Body of pancreas (tissue), 4 donors: ENCODE data around the gene CCDC154. TPM values are rescaled to one million over a fixed set of nuclear protein-coding genes. Genes with fewer than 3 reads are reported as not detected.
"Not testable (repeated sequence)": the region's sequence is repeated elsewhere in the genome, so short reads cannot be mapped to it uniquely, and the experiment has no call there.

Source experiments
- ATAC-seq: fragments of 150-250 bp; one replicate; pipeline ENCODE4 v1.9.1; 2016
- DNase-seq, 4 donors: peaks; one replicate each; pipeline ENCODE4 v3.0.0-alpha.2; 2019
- H3K27ac ChIP-seq, 4 donors: fragments of 200-600 bp; sonication (generic); 1 replicate in 3 of 4; 2 replicates in 1 of 4; pipeline versions ENCODE4 v1.5.1 to v1.6.1; 2016 to 2019; ENCODE audit warnings: mild to moderate bottlenecking in 1 of 4, mixed read lengths in 1 of 4, moderate library complexity in 1 of 4
- H3K27me3 ChIP-seq, 2 donors: fragments of 200-600 bp; sonication (generic); one replicate each; pipeline ENCODE4 v1.6.0; 2016; ENCODE audit warnings: mild to moderate bottlenecking in 1 of 2
- H3K36me3 ChIP-seq, 2 donors: fragments of 200-600 bp; sonication (generic); replicated peaks in 1 of 2; 2 replicates each; pipeline ENCODE4 v1.5.1; 2016; ENCODE audit warnings: low read depth in 2 of 2; ENCODE audit not compliant: insufficient read depth in 1 of 2
- H3K4me1 ChIP-seq: fragments of 200-600 bp; sonication (generic); one replicate; pipeline ENCODE4 v1.6.0; 2016
- H3K4me3 ChIP-seq, 2 donors: fragments of 200-600 bp; sonication (generic); 1 replicate in 1 of 2; 2 replicates in 1 of 2; pipeline ENCODE4 v1.5.1; 2016 to 2019
- H3K9me3 ChIP-seq, 3 donors: fragments of 200-600 bp; sonication (generic); 1 replicate in 2 of 3; 2 replicates in 1 of 3; pipeline ENCODE4 v1.5.1; 2016
- CTCF ChIP-seq, 7 experiments: fragments of 450-650 bp in 4 of 7; fragments of 200-600 bp in 3 of 7; sonication (generic) in 3 of 7; IDR thresholded peaks; one replicate each; pipeline ENCODE4 v1.5.1; 2016 to 2019; ENCODE audit warnings: antibody characterized with exemption in 7 of 7
- POLR2A ChIP-seq, 3 donors: fragments of 450-650 bp; IDR thresholded peaks; one replicate each; pipeline ENCODE4 v1.6.1; 2016; ENCODE audit warnings: antibody characterized with exemption in 3 of 3, mild to moderate bottlenecking in 2 of 3
- WGBS, 2 donors: methylation state at CpG; one replicate each; pipeline ENCODE4 v1.1.5; 2017; 5-methylcytosine and 5-hydroxymethylcytosine counted together
- intact Hi-C: fragments of 100-400 bp; cut with DNase I; formaldehyde crosslinking; loops from one replicate; pipeline ENCODE4 v1.15.1; 2023
- total RNA-seq, 2 donors: library from RNA; depleted of rRNA; stranded (reverse); fragments of >200 nt; gene quantifications; one replicate each; pipeline ENCODE4 v1.1.0, GENCODE V29; 2016

The CCDC154 gene
- total RNA-seq, 2 donors from 2014 or later = 2.1 to 2.3 TPM

- Histone ChIP-seq H3K36me3 (no peaks in the 10 kb centered on the region), H3K4me3 (no peak overlapping the region), H3K9me3 (no peaks in the 10 kb centered on the region), H3K27ac (no peak overlapping the region), H3K27me3 (no peaks in the 10 kb centered on the region), H3K4me1 (no peaks in the 10 kb centered on the region)
- TF ChIP-seq CTCF (IDR thresholded peaks at IDR 0.05) = no peak
- TF ChIP-seq POLR2A (IDR thresholded peaks at IDR 0.05) = no peak
- WGBS, 2 donors = 55 to 60% methylated on average over 16 to 28 of the region's 28 CpGs
- no peak for ATAC-seq
- no peak for DNase-seq
- intact Hi-C loops = no loop called here
Observed at GRCh38 chr16:1481906-1482835, 37.8 kb upstream of the CCDC154 start.

DNA sequence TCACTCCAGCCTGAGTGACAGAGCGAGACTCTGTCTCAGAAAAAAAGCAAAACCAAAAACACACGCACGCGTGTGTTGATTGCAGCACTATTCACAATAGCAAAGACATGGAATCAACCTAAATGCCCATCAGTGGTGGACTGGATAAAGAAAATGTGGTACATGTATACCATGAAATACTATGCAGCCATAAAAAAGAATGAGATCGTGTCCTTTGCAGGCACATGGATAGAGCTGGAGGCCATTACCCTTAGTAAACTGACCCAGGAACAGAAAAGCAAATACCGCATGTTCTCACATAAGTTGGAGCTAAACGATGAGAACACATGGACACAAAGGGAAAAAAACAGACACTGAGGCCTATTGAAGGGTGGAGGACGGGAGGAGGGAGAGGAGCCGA, 34.6 kb upstream of the CCDC154 start:
- ATAC-seq, H3K4me3 ChIP-seq, H3K27ac ChIP-seq, DNase-seq, intact Hi-C loops, H3K9me3 ChIP-seq, H3K27me3 ChIP-seq, H3K36me3 ChIP-seq: not testable (repeated sequence)
- 85 to 90% methylated on average over 9 of the region's 9 CpGs for WGBS, 2 donors
- peaks cover 13% of the 10 kb centered on the region for H3K4me1 ChIP-seq

DNA sequence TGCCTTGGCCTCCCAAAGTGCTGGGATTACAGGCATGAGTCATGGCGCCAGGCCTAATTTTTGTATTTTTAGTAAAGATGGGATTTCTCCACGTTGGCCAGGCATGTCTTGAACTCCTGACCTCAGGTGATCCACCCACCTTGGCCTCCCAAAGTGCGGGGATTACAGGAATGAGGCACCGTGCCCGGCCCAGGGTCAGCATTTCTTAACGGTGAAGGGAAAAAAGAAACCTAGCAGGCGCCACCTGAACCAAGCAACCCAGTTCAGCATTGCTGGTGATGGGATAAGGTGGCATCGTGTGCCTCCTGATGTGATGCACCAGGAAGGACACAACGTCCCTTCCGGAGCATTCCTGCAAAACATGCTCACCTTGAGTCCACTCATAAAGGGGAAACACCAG, 32.7 kb upstream of the CCDC154 start:
- ATAC-seq (no peak), DNase-seq (no peak)
- H3K27me3 ChIP-seq = no peaks in the 10 kb centered on the region
- no peaks in the 10 kb centered on the region for H3K9me3 ChIP-seq
- H3K27ac ChIP-seq = no peak overlapping the region
- TF ChIP-seq CTCF (IDR thresholded peaks at IDR 0.05) = no peak
- TF ChIP-seq POLR2A (IDR thresholded peaks at IDR 0.05) = no peak
- H3K36me3 ChIP-seq = no peaks in the 10 kb centered on the region
- peaks cover 23% of the 10 kb centered on the region for H3K4me1 ChIP-seq
- H3K4me3 ChIP-seq = no peak overlapping the region
- intact Hi-C loops = no loop called here
- 84 to 89% methylated on average over 7 to 10 of the region's 10 CpGs for WGBS, 2 donors

DNA sequence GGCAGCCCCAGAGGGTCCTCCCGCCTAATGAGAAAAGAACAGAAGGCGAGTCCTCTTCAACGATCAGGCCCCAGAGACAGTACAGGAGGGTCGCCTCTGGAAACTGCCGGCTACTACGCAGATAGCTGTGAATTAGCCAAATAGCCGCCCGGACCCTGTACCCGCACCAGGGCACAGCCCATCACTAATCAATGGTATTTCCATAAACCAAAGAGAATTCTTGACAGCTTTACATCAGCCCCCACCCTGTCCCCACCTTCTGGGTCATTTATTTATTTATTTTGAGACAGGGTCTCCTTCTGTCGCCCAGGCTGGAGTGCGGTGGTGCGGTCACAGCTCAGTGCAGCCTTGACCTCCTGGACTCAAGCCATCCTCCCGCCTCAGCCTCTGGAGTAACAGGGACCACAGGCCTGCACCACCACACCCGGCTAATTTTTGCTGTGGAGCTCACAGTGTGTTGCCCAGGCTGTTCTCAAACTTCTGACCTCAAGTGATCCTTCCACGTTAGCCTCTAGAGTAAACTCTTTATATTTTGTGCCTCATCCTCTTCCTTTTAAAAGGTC, 31.3 kb upstream of the CCDC154 start:
- DNase-seq (no peak), ATAC-seq (no peak)
- Histone ChIP-seq H3K27me3 (no peaks in the 10 kb centered on the region), H3K36me3 (no peaks in the 10 kb centered on the region), H3K4me3 (peak overlapping the region; percentile 71 to 91), H3K27ac (peak overlapping the region; percentile 75 to 90 (median 82)), H3K4me1 (peaks cover 23% of the 10 kb centered on the region), H3K9me3 (no peaks in the 10 kb centered on the region)
- TF ChIP-seq CTCF (IDR thresholded peaks at IDR 0.05) (no peak), POLR2A (IDR thresholded peaks at IDR 0.05) (no peak)
- intact Hi-C loops = no loop called here
- 45 to 59% methylated on average over 15 of the region's 15 CpGs for WGBS, 2 donors

GRCh38 chr16:1474796-1475551, 30.6 kb upstream of the CCDC154 start, which contains the start of gene CLCN7:
Gene CLCN7 (minus strand): TSS chr16:1475028. CDS start chr16:1474974, 54 bp downstream.
- ATAC-seq = peak; percentile 90
- H3K4me1 ChIP-seq = peaks cover 23% of the 10 kb centered on the region
- no peaks in the 10 kb centered on the region for H3K9me3 ChIP-seq
- no peaks in the 10 kb centered on the region for H3K27me3 ChIP-seq
- H3K36me3 ChIP-seq = no peaks in the 10 kb centered on the region
- DNase-seq = peak; percentile 89 to 94 (median 90)
- intact Hi-C loops = no loop called here
- H3K27ac ChIP-seq = peak within 1 kb of the TSS; percentile 75 to 90 (median 82)
- TF ChIP-seq POLR2A (IDR thresholded peaks at IDR 0.05) = peak; percentile 79 to 92 (median 85)
- no peak for TF ChIP-seq CTCF (IDR thresholded peaks at IDR 0.05)
- H3K4me3 ChIP-seq = peak within 1 kb of the TSS; percentile 71 to 91
- WGBS, 2 donors = 1% methylated on average over 94 of the region's 99 CpGs; no CpG with 5 or more reads in 1 of the 2 donors
